ENCODE data around the gene RAD23B.
A peak's percentile ranks its signal among the peaks of the same experiment; 100 is the strongest.

The RAD23B gene

DNA sequence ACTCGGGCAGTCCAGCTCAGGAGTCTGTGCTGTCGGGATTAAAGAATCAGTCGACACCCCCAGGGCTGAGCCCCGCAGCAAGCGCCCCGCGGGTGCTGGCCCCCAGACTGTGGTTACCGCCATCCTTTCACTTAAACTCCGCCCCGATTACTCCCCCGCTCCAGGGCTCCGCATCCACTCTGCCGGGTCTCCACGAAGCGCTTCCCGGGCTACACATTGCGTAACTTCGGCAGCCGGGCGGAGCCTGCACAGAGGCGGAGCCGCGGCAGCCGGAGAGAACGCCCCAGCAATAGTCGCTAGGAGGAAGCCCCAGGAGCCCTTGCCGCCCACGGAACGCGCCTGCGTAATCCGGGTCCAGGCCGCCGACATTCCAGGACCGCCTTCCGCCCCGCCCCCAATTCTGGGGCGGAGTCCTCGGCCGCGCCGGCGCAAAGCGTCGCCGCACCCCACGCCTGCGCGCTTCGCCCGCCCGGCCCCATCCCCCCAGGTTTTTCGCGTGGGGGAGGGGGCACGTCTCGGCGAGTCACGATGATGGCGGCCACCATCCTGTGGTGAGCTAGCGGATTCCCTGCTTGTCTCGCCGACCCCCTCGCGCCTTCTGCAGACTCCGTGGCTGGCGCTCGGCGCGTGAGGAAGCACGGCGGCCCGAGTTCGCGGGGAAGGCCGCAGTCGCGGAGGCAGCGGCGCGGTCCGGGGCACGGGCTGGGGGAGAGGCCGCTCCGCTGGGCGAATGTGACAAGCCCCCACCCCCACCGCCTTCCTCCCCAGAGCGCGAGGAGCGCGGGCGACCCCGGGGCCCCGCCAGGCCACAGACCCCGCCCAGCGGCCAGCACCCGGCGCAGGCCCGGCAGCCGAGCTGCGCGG lies at the start of gene RAD23B:
Gene RAD23B (plus strand): TSS at position 521 of the 864 bp plus-strand sequence. CDS start 351 bp downstream, outside the sequence.
- Histone ChIP-seq H3K27me3 (replicated peaks; ENCODE audit: control insufficient read depth, insufficient read depth, low read length) (no peaks in the 10 kb centered on the region), H3K9me3 (ENCODE audit: control insufficient read depth, low read length) (no peaks in the 10 kb centered on the region), H3K4me1 (ENCODE audit: control insufficient read depth, insufficient read depth, low read length) (peaks cover 29% of the 10 kb centered on the region), H3K4me3 (ENCODE audit: low read length) (peak within 1 kb of the TSS; percentile 99), H3K9ac (ENCODE audit: low read length) (peak within 1 kb of the TSS; percentile 99), H3K36me3 (ENCODE audit: control insufficient read depth, insufficient read depth, low read length, severe bottlenecking) (no peaks in the 10 kb centered on the region)
- peak; percentile 100 for DNase-seq (ENCODE audit: low read depth)

- Histone ChIP-seq H3K4me1 (ENCODE audit: control insufficient read depth, insufficient read depth, low read length) (peaks cover 1% of the 10 kb centered on the region), H3K4me3 (ENCODE audit: low read length) (no peak overlapping the region), H3K9me3 (ENCODE audit: control insufficient read depth, low read length) (no peaks in the 10 kb centered on the region), H3K9ac (ENCODE audit: low read length) (no peak overlapping the region), H3K27me3 (replicated peaks; ENCODE audit: control insufficient read depth, insufficient read depth, low read length) (no peaks in the 10 kb centered on the region), H3K36me3 (ENCODE audit: control insufficient read depth, insufficient read depth, low read length, severe bottlenecking) (no peaks in the 10 kb centered on the region)
- DNase-seq (ENCODE audit: low read depth), result no peak
Observed at GRCh38 chr9:107235765-107236442, 47.2 kb upstream of the RAD23B start.

GRCh38 chr9:107237873-107238272 lies 45.2 kb upstream of the RAD23B start:
- Histone ChIP-seq H3K9me3 (ENCODE audit: control insufficient read depth, low read length) (no peaks in the 10 kb centered on the region), H3K27me3 (replicated peaks; ENCODE audit: control insufficient read depth, insufficient read depth, low read length) (no peaks in the 10 kb centered on the region), H3K4me1 (ENCODE audit: control insufficient read depth, insufficient read depth, low read length) (peaks cover 2% of the 10 kb centered on the region), H3K9ac (ENCODE audit: low read length) (no peak overlapping the region), H3K4me3 (ENCODE audit: low read length) (no peak overlapping the region), H3K36me3 (ENCODE audit: control insufficient read depth, insufficient read depth, low read length, severe bottlenecking) (no peaks in the 10 kb centered on the region)
- no peak for DNase-seq (ENCODE audit: low read depth)

DNA sequence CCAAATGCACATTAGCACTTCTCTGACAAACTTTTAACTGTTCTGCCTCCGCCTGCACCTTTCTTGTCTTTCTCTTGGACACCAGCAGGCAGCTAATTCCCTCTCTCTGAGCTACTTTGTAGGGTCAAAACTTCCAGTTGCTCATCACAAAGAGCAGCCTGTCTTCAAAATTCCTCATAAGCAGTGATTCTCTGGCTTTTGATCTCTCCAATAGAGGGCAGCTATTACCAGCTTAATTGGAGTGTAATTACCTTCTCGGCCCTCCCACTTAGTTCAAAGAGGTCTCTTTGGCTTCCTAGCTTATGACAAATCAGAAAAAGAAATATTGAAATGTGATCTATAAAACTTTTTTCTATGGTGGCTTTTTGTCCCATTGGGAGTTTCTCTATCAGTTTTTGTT lies 43.6 kb upstream of the RAD23B start:
- no peaks in the 10 kb centered on the region for H3K36me3 ChIP-seq (ENCODE audit: control insufficient read depth, insufficient read depth, low read length, severe bottlenecking)
- no peaks in the 10 kb centered on the region for H3K27me3 ChIP-seq (replicated peaks; ENCODE audit: control insufficient read depth, insufficient read depth, low read length)
- DNase-seq (ENCODE audit: low read depth), result no peak
- no peak overlapping the region for H3K9ac ChIP-seq (ENCODE audit: low read length)
- peaks cover 2% of the 10 kb centered on the region for H3K4me1 ChIP-seq (ENCODE audit: control insufficient read depth, insufficient read depth, low read length)
- no peak overlapping the region for H3K4me3 ChIP-seq (ENCODE audit: low read length)
- no peaks in the 10 kb centered on the region for H3K9me3 ChIP-seq (ENCODE audit: control insufficient read depth, low read length)

GRCh38 chr9:107240260-107240659 lies 42.8 kb upstream of the RAD23B start:
- no peak for DNase-seq (ENCODE audit: low read depth)
- no peak overlapping the region for H3K9ac ChIP-seq (ENCODE audit: low read length)
- H3K27me3 ChIP-seq (replicated peaks; ENCODE audit: control insufficient read depth, insufficient read depth, low read length), result no peaks in the 10 kb centered on the region
- no peak overlapping the region for H3K4me3 ChIP-seq (ENCODE audit: low read length)
- peaks cover 2% of the 10 kb centered on the region for H3K4me1 ChIP-seq (ENCODE audit: control insufficient read depth, insufficient read depth, low read length)
- H3K9me3 ChIP-seq (ENCODE audit: control insufficient read depth, low read length), result no peaks in the 10 kb centered on the region
- H3K36me3 ChIP-seq (ENCODE audit: control insufficient read depth, insufficient read depth, low read length, severe bottlenecking), result no peaks in the 10 kb centered on the region

DNA sequence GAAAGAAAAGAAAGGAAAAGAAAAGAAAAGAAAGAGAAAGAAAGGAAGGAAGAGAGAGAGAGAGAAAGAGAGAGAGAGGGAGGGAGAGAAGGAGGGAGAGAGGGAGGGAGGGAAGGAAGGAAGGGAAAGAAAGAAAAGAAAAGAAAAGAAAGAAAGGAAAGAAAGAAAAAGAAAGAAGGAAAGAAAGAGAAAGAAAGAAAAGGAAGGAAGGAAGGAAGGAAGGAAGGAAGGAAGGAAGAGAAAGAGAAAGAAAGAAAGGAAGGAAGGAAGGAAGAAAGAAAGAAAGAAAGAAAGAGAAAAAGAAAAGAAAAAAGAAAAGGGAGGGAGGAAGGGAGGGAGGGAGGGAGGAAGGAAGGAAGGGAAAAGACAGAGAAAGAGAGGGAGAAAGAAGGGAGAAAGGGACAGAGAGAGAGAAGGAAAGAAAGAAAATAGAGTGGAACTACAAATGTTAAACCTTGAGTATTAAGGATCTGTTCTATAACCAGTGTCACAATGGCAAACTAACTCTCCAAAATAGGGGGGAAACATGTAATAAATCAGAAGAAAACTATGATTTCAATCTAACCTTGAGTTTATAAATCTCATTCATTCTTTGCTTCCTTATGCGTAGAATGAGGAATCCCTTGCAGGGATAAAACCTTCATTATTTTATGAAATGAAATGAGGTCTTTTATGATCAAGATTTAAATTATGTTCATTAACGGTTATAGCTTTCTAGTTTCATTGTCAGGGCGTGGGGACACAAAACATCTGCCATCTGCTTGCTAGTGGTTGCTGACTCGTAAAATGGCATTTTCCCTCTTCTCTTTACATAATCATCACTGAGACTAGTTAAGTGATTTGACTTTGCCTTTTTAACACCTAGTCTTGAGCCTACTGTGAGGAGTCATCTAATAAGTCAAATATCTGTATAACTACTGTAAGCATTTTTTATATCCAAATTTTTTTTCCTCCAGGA lies 40.7 kb upstream of the RAD23B start:
- H3K9me3 ChIP-seq (ENCODE audit: control insufficient read depth, low read length), result no peaks in the 10 kb centered on the region
- H3K27me3 ChIP-seq (replicated peaks; ENCODE audit: control insufficient read depth, insufficient read depth, low read length), result no peaks in the 10 kb centered on the region
- H3K4me1 ChIP-seq (ENCODE audit: control insufficient read depth, insufficient read depth, low read length), result peaks cover 2% of the 10 kb centered on the region
- H3K9ac ChIP-seq (ENCODE audit: low read length), result no peak overlapping the region
- H3K4me3 ChIP-seq (ENCODE audit: low read length), result no peak overlapping the region
- no peaks in the 10 kb centered on the region for H3K36me3 ChIP-seq (ENCODE audit: control insufficient read depth, insufficient read depth, low read length, severe bottlenecking)
- DNase-seq (ENCODE audit: low read depth), result peak; percentile 52

- no peak overlapping the region for H3K9ac ChIP-seq (ENCODE audit: low read length)
- DNase-seq (ENCODE audit: low read depth), result peak; percentile 32
- H3K4me1 ChIP-seq (ENCODE audit: control insufficient read depth, insufficient read depth, low read length), result peaks cover 4% of the 10 kb centered on the region
- H3K9me3 ChIP-seq (ENCODE audit: control insufficient read depth, low read length), result no peaks in the 10 kb centered on the region
- no peaks in the 10 kb centered on the region for H3K36me3 ChIP-seq (ENCODE audit: control insufficient read depth, insufficient read depth, low read length, severe bottlenecking)
- no peak overlapping the region for H3K4me3 ChIP-seq (ENCODE audit: low read length)
- no peaks in the 10 kb centered on the region for H3K27me3 ChIP-seq (replicated peaks; ENCODE audit: control insufficient read depth, insufficient read depth, low read length)
Observed at GRCh38 chr9:107243742-107244141, 39.3 kb upstream of the RAD23B start.

- H3K9ac ChIP-seq (ENCODE audit: low read length), result no peak overlapping the region
- DNase-seq (ENCODE audit: low read depth), result no peak
- peaks cover 19% of the 10 kb centered on the region for H3K4me1 ChIP-seq (ENCODE audit: control insufficient read depth, insufficient read depth, low read length)
- H3K9me3 ChIP-seq (ENCODE audit: control insufficient read depth, low read length), result no peaks in the 10 kb centered on the region
- no peaks in the 10 kb centered on the region for H3K27me3 ChIP-seq (replicated peaks; ENCODE audit: control insufficient read depth, insufficient read depth, low read length)
- H3K4me3 ChIP-seq (ENCODE audit: low read length), result no peak overlapping the region
- H3K36me3 ChIP-seq (ENCODE audit: control insufficient read depth, insufficient read depth, low read length, severe bottlenecking), result no peaks in the 10 kb centered on the region
Observed at GRCh38 chr9:107246259-107247254, 36.5 kb upstream of the RAD23B start.

GRCh38 chr9:107248714-107249113 lies 34.4 kb upstream of the RAD23B start:
- Histone ChIP-seq H3K4me1 (ENCODE audit: control insufficient read depth, insufficient read depth, low read length) (peaks cover 25% of the 10 kb centered on the region), H3K9me3 (ENCODE audit: control insufficient read depth, low read length) (no peaks in the 10 kb centered on the region), H3K4me3 (ENCODE audit: low read length) (no peak overlapping the region), H3K27me3 (replicated peaks; ENCODE audit: control insufficient read depth, insufficient read depth, low read length) (no peaks in the 10 kb centered on the region), H3K9ac (ENCODE audit: low read length) (peak overlapping the region; percentile 43), H3K36me3 (ENCODE audit: control insufficient read depth, insufficient read depth, low read length, severe bottlenecking) (no peaks in the 10 kb centered on the region)
- DNase-seq (ENCODE audit: low read depth), result no peak

GRCh38 chr9:107249131-107249533 lies 33.9 kb upstream of the RAD23B start:
- no peaks in the 10 kb centered on the region for H3K9me3 ChIP-seq (ENCODE audit: control insufficient read depth, low read length)
- no peak overlapping the region for H3K4me3 ChIP-seq (ENCODE audit: low read length)
- H3K4me1 ChIP-seq (ENCODE audit: control insufficient read depth, insufficient read depth, low read length), result peaks cover 25% of the 10 kb centered on the region
- H3K36me3 ChIP-seq (ENCODE audit: control insufficient read depth, insufficient read depth, low read length, severe bottlenecking), result no peaks in the 10 kb centered on the region
- DNase-seq (ENCODE audit: low read depth), result peak; percentile 69
- peak overlapping the region; percentile 43 for H3K9ac ChIP-seq (ENCODE audit: low read length)
- H3K27me3 ChIP-seq (replicated peaks; ENCODE audit: control insufficient read depth, insufficient read depth, low read length), result no peaks in the 10 kb centered on the region

All from adipocyte (in vitro differentiated cells).